HepG2 (cell line): ENCODE results near the gene ANO9. TPM values are rescaled to one million over a fixed set of nuclear protein-coding genes. Genes with fewer than 3 reads are reported as not detected.

Experiments used
- ADNP ChIP-seq: sonication (generic); formaldehyde crosslinking; IDR thresholded peaks from 2 replicates; pipeline ENCODE4 v1.4.0; 2020; ENCODE audit warnings: missing genetic modification reagents
- FOSL1 ChIP-seq: sonication (generic); formaldehyde crosslinking; IDR thresholded peaks from 2 replicates; pipeline ENCODE4 v1.9.0; 2021; ENCODE audit warnings: missing genetic modification reagents, borderline replicate concordance
- HMGXB3 ChIP-seq: sonication (generic); formaldehyde crosslinking; IDR thresholded peaks from 2 replicates; pipeline ENCODE4 v1.4.0; 2020; ENCODE audit warnings: missing genetic modification reagents, borderline replicate concordance
- KDM2A ChIP-seq: sonication (generic); formaldehyde crosslinking; IDR thresholded peaks from 2 replicates; pipeline ENCODE4 v1.4.0; 2020; ENCODE audit warnings: low read depth, missing genetic modification reagents, borderline replicate concordance
- MEIS1 ChIP-seq: sonication (generic); formaldehyde crosslinking; IDR thresholded peaks from 2 replicates; pipeline ENCODE4 v1.9.0; 2021; ENCODE audit warnings: mild to moderate bottlenecking, missing genetic modification reagents, moderate library complexity, borderline replicate concordance
- MLX ChIP-seq: IDR thresholded peaks from 2 replicates; pipeline ENCODE4 v1.6.1; 2016
- NRL ChIP-seq: sonication (generic); formaldehyde crosslinking; IDR thresholded peaks from 2 replicates; pipeline ENCODE4 v1.5.0; 2020; ENCODE audit warnings: missing genetic modification reagents, mild to moderate bottlenecking, moderate library complexity, borderline replicate concordance
- POLR2AphosphoS5 ChIP-seq: IDR thresholded peaks from 2 replicates; pipeline ENCODE4 v1.6.1; 2012; ENCODE audit warnings: low read depth, low read length
- SP140L ChIP-seq: sonication (generic); formaldehyde crosslinking; IDR thresholded peaks from 2 replicates; pipeline ENCODE4 v1.4.0; 2020; ENCODE audit warnings: missing genetic modification reagents, borderline replicate concordance
- TEAD2 ChIP-seq: sonication (generic); formaldehyde crosslinking; IDR thresholded peaks from 2 replicates; pipeline ENCODE4 v1.9.0; 2021; ENCODE audit warnings: missing genetic modification reagents
- TERF1 ChIP-seq: sonication (generic); formaldehyde crosslinking; IDR thresholded peaks from 2 replicates; pipeline ENCODE4 v1.8.0; 2022; ENCODE audit warnings: mild to moderate bottlenecking, missing genetic modification reagents, moderate library complexity
- TIGD3 ChIP-seq: sonication (generic); formaldehyde crosslinking; IDR thresholded peaks from 2 replicates; pipeline ENCODE4 v1.5.1; 2020; ENCODE audit warnings: mild to moderate bottlenecking, missing genetic modification reagents, borderline replicate concordance
- TP53 ChIP-seq: sonication (generic); formaldehyde crosslinking; conservative IDR thresholded peaks from 2 replicates; pipeline ENCODE4 v1.4.0; 2020; ENCODE audit warnings: missing genetic modification reagents
- ZNF280B ChIP-seq: sonication (generic); formaldehyde crosslinking; IDR thresholded peaks from 2 replicates; pipeline ENCODE4 v1.5.0; 2020; ENCODE audit warnings: missing genetic modification reagents, mild to moderate bottlenecking, borderline replicate concordance
- ZNF547 ChIP-seq: sonication (generic); formaldehyde crosslinking; IDR thresholded peaks from 2 replicates; pipeline ENCODE4 v1.5.1; 2020; ENCODE audit warnings: mild to moderate bottlenecking, missing genetic modification reagents
- ZNF558 ChIP-seq: sonication (generic); formaldehyde crosslinking; IDR thresholded peaks from 2 replicates; pipeline ENCODE4 v1.9.0; 2022; ENCODE audit warnings: mild to moderate bottlenecking, missing genetic modification reagents, borderline replicate concordance
- ZNF577 ChIP-seq: sonication (generic); formaldehyde crosslinking; IDR thresholded peaks from 2 replicates; pipeline ENCODE4 v1.4.0; 2020; ENCODE audit warnings: mild to moderate bottlenecking, low read depth, missing genetic modification reagents, borderline replicate concordance
- ZNF766 ChIP-seq: sonication (generic); formaldehyde crosslinking; IDR thresholded peaks from 2 replicates; pipeline ENCODE4 v1.5.0; 2020; ENCODE audit warnings: missing genetic modification reagents, borderline replicate concordance
- ZSCAN30 ChIP-seq: sonication (generic); formaldehyde crosslinking; IDR thresholded peaks from 2 replicates; pipeline ENCODE4 v1.5.0; 2020; ENCODE audit warnings: mild to moderate bottlenecking, missing genetic modification reagents
- polyA plus RNA-seq, 8 experiments: library from polyadenylated mRNA; depleted of rRNA in 3 of 8; stranded (reverse) in 7 of 8; unstranded in 1 of 8; fragments of >200 nt; fragmentation: Illumina TruSeq in 4 of 8; extraction: Trizol in 4 of 8; gene quantifications; 2 replicates each; pipeline versions ENCODE4 v1.2.1 to v1.2.3, GENCODE V29; 2011 to 2016; ENCODE audit warnings: low read depth in 4 of 8, missing spikeins in 1 of 8, mixed read lengths in 1 of 8; ENCODE audit not compliant: insufficient read depth in 1 of 8
- total RNA-seq, 5 experiments: library from RNA; depleted of rRNA; stranded (reverse); fragments of >200 nt; fragmentation: Illumina TruSeq; extraction: Trizol; gene quantifications; 2 replicates each; pipeline ENCODE4 v1.2.3, GENCODE V29; 2016; ENCODE audit warnings: low read depth in 1 of 5

The ANO9 gene
- total and polyA plus RNA-seq, 2 of the 13 experiments (the other 11 are each of a cell fraction or from before 2014, with no cell fraction given) = 8.9 to 14.3 TPM

GRCh38 chr11:447923-448731, 6.3 kb upstream of the ANO9 start (continued):
- TF ChIP-seq MLX (CRISPR knock-in tag) (no peak), TIGD3 (CRISPR knock-in tag) (no peak), TP53 (CRISPR knock-in tag) (0 out of 2 replicates have a peak, but pooled peaks have one; percentile 56), ZNF558 (CRISPR knock-in tag) (no peak), ZNF577 (CRISPR knock-in tag) (no peak), ZNF766 (CRISPR knock-in tag) (0 out of 2 replicates have a peak, but pooled peaks have one; percentile 26), ADNP (CRISPR knock-in tag) (0 out of 2 replicates have a peak, but pooled peaks have one; percentile 32), SP140L (CRISPR knock-in tag) (no peak), TERF1 (CRISPR knock-in tag) (no peak), HMGXB3 (CRISPR knock-in tag) (no peak), POLR2AphosphoS5 (peak; percentile 74), ZSCAN30 (no peak), MEIS1 (peak; percentile 43; the same call in 1 of the 2 replicates), ZNF280B (peak; percentile 67; the same call in 1 of the 2 replicates), NRL (CRISPR knock-in tag) (no peak), ZNF547 (CRISPR knock-in tag) (peak; percentile 62; the same call in 1 of the 2 replicates), TEAD2 (no peak), FOSL1 (CRISPR knock-in tag) (no peak), KDM2A (CRISPR knock-in tag) (peak; percentile 93)
